Aorta (tissue), 5 donors: ENCODE data around the gene INTS12. TPM values are rescaled to one million over a fixed set of nuclear protein-coding genes. Genes with fewer than 3 reads are reported as not detected.
A peak's percentile ranks its signal among the peaks of the same experiment; 100 is the strongest.

Source experiments
- ATAC-seq: fragments of 200-7000 bp; cut with Tn5 transposase; one replicate; pipeline ENCODE4 v1.9.1; 2022; ENCODE audit warnings: moderate library complexity; ENCODE audit not compliant: low FRiP score
- DNase-seq, 2 donors: peaks; one replicate each; pipeline ENCODE4 v3.0.0-alpha.2; 2020
- H3K27ac ChIP-seq, 2 donors: one replicate each; pipeline ENCODE4 v1.5.1; 2013; ENCODE audit warnings: low read length in 2 of 2, mild to moderate bottlenecking in 2 of 2, moderate library complexity in 2 of 2, control low read depth in 1 of 2, inconsistent platforms in 1 of 2, low read depth in 1 of 2
- H3K27me3 ChIP-seq, 2 donors: one replicate each; pipeline ENCODE4 v1.6.1; 2013; ENCODE audit warnings: control low read depth in 1 of 2, low read length in 1 of 2, mild to moderate bottlenecking in 1 of 2, moderate library complexity in 1 of 2; ENCODE audit not compliant: insufficient read depth in 2 of 2, control insufficient read depth in 1 of 2
- H3K36me3 ChIP-seq, 2 donors: one replicate each; pipeline ENCODE4 v1.6.1; 2013; ENCODE audit warnings: control low read depth in 1 of 2, low read length in 1 of 2, mild to moderate bottlenecking in 1 of 2; ENCODE audit not compliant: insufficient read depth in 2 of 2, control insufficient read depth in 1 of 2
- H3K4me1 ChIP-seq, 2 donors: one replicate each; pipeline ENCODE4 v1.6.1; 2013; ENCODE audit warnings: low read length in 2 of 2, control low read depth in 1 of 2, mild to moderate bottlenecking in 1 of 2, moderate library complexity in 1 of 2; ENCODE audit not compliant: insufficient read depth in 2 of 2, control insufficient read depth in 1 of 2
- H3K4me3 ChIP-seq, 2 donors: one replicate each; pipeline ENCODE4 v1.5.1; 2013; ENCODE audit warnings: low read length in 2 of 2, control low read depth in 1 of 2, mild to moderate bottlenecking in 1 of 2
- H3K9me3 ChIP-seq: one replicate; pipeline ENCODE4 v1.6.1; 2013; ENCODE audit warnings: mild to moderate bottlenecking, low read length; ENCODE audit not compliant: control insufficient read depth
- WGBS, 2 donors: extraction: QIAGEN DNeasy Blood & Tissue Kit; methylation state at CpG; one replicate each; pipeline ENCODE4 v1.1.7; 2013; 5-methylcytosine and 5-hydroxymethylcytosine counted together
- intact Hi-C, 2 donors: fragments of 100-400 bp; cut with DNase I; formaldehyde crosslinking; loops; one replicate each; pipeline versions ENCODE4 v1.14.2 to v1.15.0; 2022
- polyA plus RNA-seq, 2 donors: library from polyadenylated mRNA; stranded (reverse); fragments of 200-250 nt; gene quantifications; one replicate each; pipeline ENCODE4 v1.2.3, GENCODE V29; 2013
- total RNA-seq, 2 donors: library from RNA; stranded (reverse); fragmentation: NEBNext Ultra II Directional; extraction: Animal tissue kit (Norgen Biotek cat#: 25700); gene quantifications; one replicate each; pipeline ENCODE4 v1.2.1, GENCODE V29; 2021
- donor health status: healthy with polysubstance abuse.
- donor health status: Bipolar disorder and iron deficiency.
- donor health status: DM: no; HTN: no; CAD: no.
- donor health status: DM: no; HTN: no; CAD: no.
- donor health status: DM: yes; HTN: yes; CAD: no.

Gene INTS12
- total and polyA plus RNA-seq, 4 donors, result 12.4 to 21.4 (median 20.1) TPM

DNA sequence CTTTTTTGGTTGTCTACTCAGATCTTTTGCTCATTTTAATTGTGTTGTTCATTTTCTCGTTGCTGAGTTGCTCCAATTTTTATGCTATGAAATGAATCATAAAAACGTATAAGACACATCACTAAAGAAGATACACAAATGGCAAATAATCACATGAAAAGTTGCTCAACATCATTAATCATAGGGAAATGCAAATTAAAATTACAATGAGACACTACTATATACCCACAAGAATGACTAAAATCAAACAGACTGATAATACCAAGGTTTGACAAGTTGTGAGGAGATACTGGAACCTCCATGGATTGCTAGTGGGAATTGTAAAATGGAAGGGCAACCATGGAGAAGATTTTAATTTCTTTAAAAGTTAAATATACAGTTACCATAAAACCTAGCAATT is 17.1 kb upstream of the INTS12 start:
- no peak for DNase-seq
- Histone ChIP-seq H3K9me3 (no peaks in the 10 kb centered on the region), H3K27ac (no peak overlapping the region), H3K4me1 (no peaks in the 10 kb centered on the region), H3K4me3 (no peak overlapping the region), H3K36me3 (no peaks in the 10 kb centered on the region), H3K27me3 (no peaks in the 10 kb centered on the region)
- no peak for ATAC-seq
- intact Hi-C loops, result no loop called here
- WGBS, 2 donors, result 97 to 98% methylated on average over 2 of the region's 2 CpGs

DNA sequence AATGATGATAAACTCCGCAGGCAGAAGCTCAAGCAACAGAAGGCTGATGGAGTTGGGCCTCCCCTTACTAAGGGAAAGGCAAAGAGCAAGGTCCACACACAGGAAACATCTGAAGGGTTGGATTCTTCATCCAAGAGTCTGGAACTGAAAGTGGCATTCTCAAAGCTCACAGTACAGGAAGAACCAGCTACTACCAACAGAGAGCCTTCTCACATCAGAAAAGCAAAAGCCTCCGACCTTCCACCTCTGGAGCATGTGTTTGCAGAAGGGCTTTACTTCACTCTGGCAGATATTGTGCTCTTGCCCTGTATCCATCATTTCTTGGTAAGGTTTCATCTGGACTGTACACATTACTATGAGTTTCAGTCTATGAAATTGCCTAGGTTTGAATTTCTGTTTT is 10.7 kb upstream of the INTS12 start:
- intact Hi-C loops, result loop anchor here (10.0 kb wide), 2 partner anchors 486 to 574 kb away; partner anchors contain the start of gene TET2 (in 1 of the 2)
- 91% methylated on average over 2 of the region's 2 CpGs for WGBS, 2 donors
- H3K27me3 ChIP-seq, result no peaks in the 10 kb centered on the region
- H3K4me3 ChIP-seq, result no peak overlapping the region
- no peaks in the 10 kb centered on the region for H3K36me3 ChIP-seq
- H3K9me3 ChIP-seq, result no peaks in the 10 kb centered on the region
- DNase-seq, result no peak
- H3K27ac ChIP-seq, result no peak overlapping the region
- ATAC-seq, result no peak
- H3K4me1 ChIP-seq, result no peaks in the 10 kb centered on the region

DNA sequence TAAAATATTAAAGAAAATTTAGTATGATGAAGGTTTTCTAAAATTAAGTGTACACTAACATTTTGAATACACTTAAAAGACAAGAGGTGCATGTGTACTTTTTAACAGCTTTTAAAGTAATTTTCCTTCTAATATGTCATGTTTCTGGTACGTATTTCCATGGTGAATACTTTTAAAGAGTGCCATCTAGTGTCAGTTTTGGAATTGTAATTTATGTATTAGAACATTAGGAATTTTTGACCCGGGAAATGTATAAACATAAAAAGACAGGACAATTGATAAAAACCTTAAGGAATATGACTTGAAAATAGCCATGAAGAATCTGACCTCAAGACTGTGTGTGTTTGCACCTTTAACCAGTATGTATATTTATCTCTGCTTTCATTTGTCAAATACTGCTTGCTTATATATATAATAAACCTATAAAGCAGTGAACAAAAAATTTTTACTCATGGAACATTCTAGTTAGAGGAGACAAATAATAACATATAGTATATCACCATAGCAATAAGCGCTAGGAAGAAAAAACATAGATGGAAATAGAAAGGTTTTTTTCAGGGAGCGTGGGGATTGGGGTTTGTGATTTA is 7.3 kb upstream of the INTS12 start:
- ATAC-seq, result no peak
- H3K4me1 ChIP-seq, result peaks cover 0 to 1% of the 10 kb centered on the region in 2 donors
- H3K27ac ChIP-seq, result no peak overlapping the region
- 37 to 41% methylated on average over 4 of the region's 4 CpGs for whole genome bisulfite sequencing, 2 donors
- DNase-seq, result no peak
- intact Hi-C loops, result loop anchor here (10.0 kb wide), 2 partner anchors 489 to 571 kb away; partner anchors contain the start of gene TET2 (in 1 of the 2)
- no peaks in the 10 kb centered on the region for H3K27me3 ChIP-seq
- H3K4me3 ChIP-seq, result no peak overlapping the region
- H3K36me3 ChIP-seq, result no peaks in the 10 kb centered on the region
- H3K9me3 ChIP-seq, result no peaks in the 10 kb centered on the region

DNA sequence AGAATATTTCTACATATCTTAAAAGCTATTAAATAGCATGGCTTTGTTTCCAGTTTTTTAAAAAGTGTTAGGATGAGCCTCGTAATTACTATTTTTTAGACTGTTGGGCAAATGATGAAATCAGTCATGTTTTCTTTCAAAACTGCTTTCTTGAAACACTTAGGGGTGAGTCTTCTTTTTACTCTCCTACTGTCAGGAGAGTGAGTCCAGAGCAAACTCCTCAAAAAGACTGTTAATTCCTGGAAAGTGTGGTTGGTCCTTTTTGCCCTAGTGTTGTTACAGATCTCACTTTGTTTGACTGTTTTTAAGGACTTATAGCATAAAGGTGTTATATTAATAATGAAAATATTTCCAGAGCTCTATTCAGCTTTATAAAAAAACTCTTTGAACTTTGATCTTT is 6.4 kb upstream of the INTS12 start:
- WGBS, 2 donors, result 58 to 74% methylated on average over 1 of the region's 1 CpG
- no peaks in the 10 kb centered on the region for H3K27me3 ChIP-seq
- intact Hi-C loops, result loop anchor here (10.0 kb wide), 2 partner anchors 490 to 570 kb away; partner anchors contain the start of gene TET2 (in 1 of the 2)
- DNase-seq, result no peak
- peaks cover 0 to 1% of the 10 kb centered on the region in 2 donors for H3K4me1 ChIP-seq
- H3K36me3 ChIP-seq, result no peaks in the 10 kb centered on the region
- no peak for ATAC-seq
- no peaks in the 10 kb centered on the region for H3K9me3 ChIP-seq
- H3K27ac ChIP-seq, result no peak overlapping the region
- no peak overlapping the region for H3K4me3 ChIP-seq

DNA sequence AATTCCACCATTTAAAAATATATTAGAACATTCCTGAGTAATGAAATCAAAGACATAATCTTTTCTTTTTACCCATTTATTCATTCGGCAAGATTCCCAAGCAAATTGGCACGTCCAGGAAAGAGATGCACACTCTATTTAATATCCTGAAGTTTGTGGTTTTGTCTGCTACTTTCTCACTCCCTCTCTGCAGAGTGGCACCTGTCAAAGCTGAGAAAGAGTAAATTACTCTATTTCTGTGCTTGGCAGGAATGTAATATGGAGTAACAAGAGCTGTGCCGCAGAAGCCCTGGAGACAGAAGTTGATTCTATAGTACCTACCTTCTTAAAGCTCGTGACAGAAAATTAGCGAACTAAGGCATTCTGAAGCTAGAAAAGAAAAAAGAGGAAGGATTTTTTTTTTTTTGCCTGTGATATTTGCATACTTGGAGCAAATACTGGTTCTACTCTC is 5.6 kb upstream of the INTS12 start:
- Histone ChIP-seq H3K4me1 (peaks cover 0 to 1% of the 10 kb centered on the region in 2 donors), H3K4me3 (peak overlapping the region in 1 of 2 donors; percentile 31), H3K36me3 (no peaks in the 10 kb centered on the region), H3K27ac (peak overlapping the region in 1 of 2 donors; percentile 19), H3K27me3 (no peaks in the 10 kb centered on the region), H3K9me3 (no peaks in the 10 kb centered on the region)
- ATAC-seq (no peak), DNase-seq (no peak)
- WGBS, 2 donors, result 44 to 48% methylated on average over 5 of the region's 5 CpGs
- intact Hi-C loops, result loop anchor here (10.0 kb wide), 2 partner anchors 491 to 569 kb away; partner anchors contain the start of gene TET2 (in 1 of the 2)

DNA sequence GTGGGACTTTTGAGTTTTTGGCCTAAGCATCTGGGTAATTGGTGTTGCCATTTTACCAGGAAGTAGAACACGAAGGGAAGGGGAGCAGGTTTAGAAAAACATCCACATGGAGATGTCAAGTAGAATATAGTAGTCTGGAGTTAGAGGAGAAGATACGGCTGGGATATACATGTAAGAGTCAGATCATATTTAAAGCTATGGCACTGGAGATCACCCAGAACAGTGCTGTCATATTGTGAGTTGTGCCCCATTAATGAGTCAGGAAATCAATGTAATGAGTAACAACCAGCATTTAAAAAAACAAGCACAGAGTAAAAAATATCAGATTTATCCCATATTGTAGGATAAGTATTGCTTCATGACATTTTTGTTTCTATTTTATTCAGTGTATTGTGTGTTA is 4.3 kb upstream of the INTS12 start:
- peaks cover 0 to 1% of the 10 kb centered on the region in 2 donors for H3K4me1 ChIP-seq
- H3K27me3 ChIP-seq, result no peaks in the 10 kb centered on the region
- intact Hi-C loops, result loop anchor here (10.0 kb wide), 2 partner anchors 492 to 568 kb away; partner anchors contain the start of gene TET2 (in 1 of the 2)
- ATAC-seq (no peak), DNase-seq (no peak)
- H3K9me3 ChIP-seq, result no peaks in the 10 kb centered on the region
- WGBS, 2 donors, result 67 to 81% methylated on average over 2 of the region's 2 CpGs
- no peak overlapping the region for H3K4me3 ChIP-seq
- no peak overlapping the region for H3K27ac ChIP-seq
- H3K36me3 ChIP-seq, result no peaks in the 10 kb centered on the region

DNA sequence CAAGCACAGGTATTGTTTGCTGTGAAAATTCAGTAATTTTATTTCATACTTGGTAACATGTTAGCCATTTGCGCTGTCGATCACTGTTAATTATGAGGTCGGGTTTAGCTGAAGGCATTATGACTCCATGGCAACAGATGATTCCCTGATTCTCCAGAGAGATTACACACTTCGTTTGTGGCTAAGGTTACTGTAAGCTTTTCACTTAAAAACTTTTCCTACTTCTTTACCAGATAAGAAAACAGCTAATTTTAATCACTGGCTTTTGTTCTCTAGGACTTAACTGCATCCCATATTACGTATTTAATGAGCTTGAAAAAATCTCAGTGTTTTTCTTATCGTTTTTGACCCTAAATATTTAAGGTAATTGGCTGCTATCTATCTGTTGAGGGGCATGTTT is 2.2 kb upstream of the INTS12 start:
- peaks cover 1 to 3% of the 10 kb centered on the region in 2 donors for H3K4me1 ChIP-seq
- H3K27me3 ChIP-seq, result no peaks in the 10 kb centered on the region
- intact Hi-C loops, result loop anchor here (10.0 kb wide), 2 partner anchors 494 to 566 kb away; partner anchors contain the start of gene TET2 (in 1 of the 2)
- no peak for ATAC-seq
- no peak for DNase-seq
- no peaks in the 10 kb centered on the region for H3K36me3 ChIP-seq
- H3K27ac ChIP-seq, result no peak overlapping the region
- 78 to 83% methylated on average over 6 of the region's 6 CpGs for WGBS, 2 donors
- no peak overlapping the region for H3K4me3 ChIP-seq
- no peaks in the 10 kb centered on the region for H3K9me3 ChIP-seq

DNA sequence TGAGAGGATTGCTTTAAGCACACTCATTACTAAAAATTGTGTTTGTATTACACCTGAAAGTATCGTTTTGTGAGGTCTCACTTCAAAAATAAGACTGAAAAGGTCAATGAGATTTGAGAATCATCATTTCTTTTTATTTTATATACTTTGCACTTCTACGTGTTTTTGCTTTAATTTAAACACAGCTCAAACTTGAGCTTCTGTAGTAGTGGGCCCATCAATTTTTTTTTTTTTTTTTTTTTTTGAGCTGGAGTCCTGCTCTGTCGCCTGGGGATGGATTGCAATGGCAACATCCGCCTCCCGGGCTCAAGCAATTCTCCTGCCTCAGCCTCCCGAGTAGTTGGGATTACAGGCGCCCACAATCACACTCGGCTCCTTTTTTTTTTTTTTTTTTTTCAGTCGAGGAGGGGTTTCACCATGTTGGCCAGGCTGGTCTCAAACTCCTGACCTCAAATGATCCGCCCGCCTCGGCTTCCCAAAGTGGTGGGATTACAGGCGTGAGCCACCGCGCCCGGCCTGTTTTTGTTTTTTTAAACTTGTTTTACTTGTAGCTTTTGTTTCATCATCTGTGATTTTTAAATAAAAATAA is 1.6 kb upstream of the INTS12 start:
- no peaks in the 10 kb centered on the region for H3K9me3 ChIP-seq
- H3K36me3 ChIP-seq, result no peaks in the 10 kb centered on the region
- H3K4me3 ChIP-seq, result no peak overlapping the region
- ATAC-seq (no peak), DNase-seq (no peak)
- no peak overlapping the region for H3K27ac ChIP-seq
- H3K27me3 ChIP-seq, result no peaks in the 10 kb centered on the region
- peaks cover 1 to 3% of the 10 kb centered on the region in 2 donors for H3K4me1 ChIP-seq
- WGBS, 2 donors, result 60 to 64% methylated on average over 15 to 16 of the region's 16 CpGs
- intact Hi-C loops, result loop anchor here (10.0 kb wide), 2 partner anchors 495 to 565 kb away; partner anchors contain the start of gene TET2 (in 1 of the 2)
